Muscle layer of duodenum (tissue), 2 donors: Measurements from ENCODE around the gene SLC16A2.
"Not testable (repeated sequence)": the region's sequence is repeated elsewhere in the genome, so short reads cannot be mapped to it uniquely, and the experiment has no call there.

Experiments
- H3K27ac ChIP-seq: one replicate; pipeline ENCODE4 v1.7.0; 2013; ENCODE audit warnings: mild to moderate bottlenecking, low read length
- H3K27me3 ChIP-seq: one replicate; pipeline ENCODE4 v1.7.0; 2013; ENCODE audit warnings: low read depth, mild to moderate bottlenecking, control low read depth, low read length
- H3K36me3 ChIP-seq, 2 donors: one replicate each; pipeline ENCODE4 v1.7.0; 2013; ENCODE audit warnings: low read length in 2 of 2, control low read depth in 1 of 2, mild to moderate bottlenecking in 1 of 2; ENCODE audit not compliant: insufficient read depth in 2 of 2, control insufficient read depth in 1 of 2
- H3K4me1 ChIP-seq, 2 donors: one replicate each; pipeline ENCODE4 v1.7.0; 2013; ENCODE audit warnings: low read length in 2 of 2, mild to moderate bottlenecking in 2 of 2, control low read depth in 1 of 2, moderate library complexity in 1 of 2; ENCODE audit not compliant: insufficient read depth in 2 of 2, control insufficient read depth in 1 of 2
- H3K4me3 ChIP-seq, 2 donors: one replicate each; pipeline ENCODE4 v1.7.0; 2013; ENCODE audit warnings: low read length in 2 of 2, low read depth in 1 of 2, mild to moderate bottlenecking in 1 of 2
- H3K9me3 ChIP-seq, 2 donors: one replicate each; pipeline ENCODE4 v1.7.0; 2013; ENCODE audit warnings: low read length in 2 of 2, control low read depth in 1 of 2, mild to moderate bottlenecking in 1 of 2; ENCODE audit not compliant: control insufficient read depth in 1 of 2
- donor health status: healthy.

SLC16A2 gene

DNA sequence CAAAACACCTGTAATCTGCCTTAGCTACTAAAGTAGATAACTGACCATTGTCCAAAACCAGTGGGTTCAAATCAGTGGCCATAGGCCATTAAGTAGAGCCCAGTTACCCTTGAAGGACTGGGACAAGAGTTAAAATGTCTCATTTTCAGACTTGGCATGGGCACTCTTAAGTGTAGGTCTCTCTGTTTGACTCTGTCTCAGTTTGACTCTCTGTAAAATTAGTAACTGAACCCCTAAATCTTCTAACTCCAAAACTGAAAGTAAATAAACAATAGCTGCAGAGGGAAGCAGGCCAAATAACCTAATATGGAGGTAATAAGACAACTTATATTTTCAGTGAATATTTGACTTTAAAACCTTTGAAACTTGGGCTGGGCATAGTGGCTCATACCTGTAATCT is 89.1 kb downstream of the SLC16A2 start:
- Histone ChIP-seq H3K4me3 (no peak overlapping the region), H3K4me1 (no peaks in the 10 kb centered on the region), H3K27ac (no peak overlapping the region), H3K36me3 (no peaks in the 10 kb centered on the region), H3K9me3 (no peaks in the 10 kb centered on the region), H3K27me3 (no peaks in the 10 kb centered on the region)

GRCh38 chrX:74511704-74512103 is 90.4 kb downstream of the SLC16A2 start:
- Histone ChIP-seq H3K36me3 (no peaks in the 10 kb centered on the region), H3K4me3 (no peak overlapping the region), H3K4me1 (no peaks in the 10 kb centered on the region), H3K27ac (no peak overlapping the region), H3K9me3 (no peaks in the 10 kb centered on the region), H3K27me3 (no peaks in the 10 kb centered on the region)

DNA sequence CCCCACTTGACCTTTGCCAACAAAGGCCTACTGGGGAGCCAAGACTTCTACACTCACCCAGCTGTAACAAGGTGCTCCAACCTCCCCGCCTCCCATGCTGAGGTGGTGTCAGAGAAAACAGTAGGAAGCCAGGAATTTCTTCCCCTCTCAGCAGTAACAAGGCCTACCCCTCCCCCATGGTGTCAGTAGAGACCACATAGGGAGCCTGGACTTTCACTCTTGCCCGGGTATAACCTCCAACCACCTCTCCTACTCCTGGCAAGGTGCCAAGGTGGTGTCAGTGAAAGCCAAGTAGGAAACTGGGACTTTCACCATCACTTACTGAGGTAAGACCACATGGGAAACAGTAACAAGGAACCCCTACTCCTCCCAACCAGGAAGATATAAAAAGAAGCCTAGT is 93.1 kb downstream of the SLC16A2 start:
- no peaks in the 10 kb centered on the region for H3K4me1 ChIP-seq
- H3K4me3 ChIP-seq: no peak overlapping the region
- H3K9me3 ChIP-seq: no peaks in the 10 kb centered on the region
- H3K36me3 ChIP-seq: no peaks in the 10 kb centered on the region
- no peaks in the 10 kb centered on the region for H3K27me3 ChIP-seq
- H3K27ac ChIP-seq: no peak overlapping the region

DNA sequence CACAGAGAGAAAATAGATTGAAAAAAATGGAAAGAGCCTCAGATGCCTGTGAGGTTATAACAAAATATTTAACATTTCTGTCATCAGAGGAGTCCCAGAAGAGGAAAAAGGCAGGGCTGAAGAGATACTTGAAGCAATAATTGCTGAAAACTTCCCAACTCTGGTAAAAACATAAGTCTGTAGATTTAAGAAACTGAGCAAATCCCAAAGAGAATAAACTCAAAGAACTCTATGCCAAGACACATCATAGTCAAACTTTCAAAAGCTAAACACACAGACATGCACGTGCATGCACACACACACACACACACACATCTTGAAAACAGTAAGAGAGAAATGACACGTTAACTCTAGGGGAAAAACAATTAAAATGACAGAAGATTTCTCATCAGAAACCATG is 94.1 kb downstream of the SLC16A2 start:
- no peaks in the 10 kb centered on the region for H3K27me3 ChIP-seq
- no peak overlapping the region for H3K4me3 ChIP-seq
- no peaks in the 10 kb centered on the region for H3K36me3 ChIP-seq
- H3K4me1 ChIP-seq: no peaks in the 10 kb centered on the region
- H3K27ac ChIP-seq: no peak overlapping the region
- no peaks in the 10 kb centered on the region for H3K9me3 ChIP-seq

DNA sequence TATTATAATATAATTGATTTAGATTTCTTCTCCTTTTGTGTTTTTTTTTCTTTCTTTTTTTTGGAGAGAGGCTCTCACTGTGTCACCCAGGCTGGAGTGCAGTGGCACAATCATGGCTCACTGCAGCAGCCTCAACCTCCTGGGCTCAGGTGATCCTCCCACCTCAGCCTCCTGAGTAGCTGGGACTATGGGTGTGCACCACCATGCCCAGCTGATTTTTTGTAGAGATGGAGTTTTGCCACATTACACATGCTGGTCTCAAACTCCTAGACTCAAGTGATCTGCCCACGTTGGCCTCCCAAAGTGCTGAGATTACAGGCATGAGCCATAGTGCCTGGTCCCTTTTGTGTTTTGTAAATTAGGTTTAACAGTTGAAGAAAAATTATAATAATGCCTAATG is 94.7 kb downstream of the SLC16A2 start:
- H3K4me3 ChIP-seq, H3K36me3 ChIP-seq, H3K9me3 ChIP-seq, H3K4me1 ChIP-seq, H3K27me3 ChIP-seq, H3K27ac ChIP-seq: not testable (repeated sequence)

DNA sequence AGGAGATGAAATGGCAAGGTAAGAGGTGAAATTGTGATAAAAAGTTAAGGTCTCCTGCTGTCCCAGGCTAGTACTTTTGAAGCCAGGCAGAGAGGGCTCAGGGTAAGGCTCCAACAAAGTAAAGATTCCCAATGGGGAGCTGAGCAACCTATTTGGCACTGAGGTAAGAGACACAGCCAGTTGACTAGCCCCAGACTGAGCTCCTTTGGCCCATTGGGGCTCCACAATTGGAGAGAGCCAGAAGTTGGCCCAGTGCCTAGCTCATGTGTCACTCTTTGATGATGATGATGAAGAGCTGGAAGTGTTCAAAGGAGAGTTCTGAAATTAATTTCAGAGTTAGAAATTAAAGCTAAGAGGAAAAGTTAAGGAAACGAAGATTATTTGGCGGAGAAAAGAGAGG is 98.6 kb downstream of the SLC16A2 start:
- no peaks in the 10 kb centered on the region for H3K27me3 ChIP-seq
- H3K4me3 ChIP-seq: no peak overlapping the region
- no peaks in the 10 kb centered on the region for H3K4me1 ChIP-seq
- H3K36me3 ChIP-seq: no peaks in the 10 kb centered on the region
- no peak overlapping the region for H3K27ac ChIP-seq
- no peaks in the 10 kb centered on the region for H3K9me3 ChIP-seq

DNA sequence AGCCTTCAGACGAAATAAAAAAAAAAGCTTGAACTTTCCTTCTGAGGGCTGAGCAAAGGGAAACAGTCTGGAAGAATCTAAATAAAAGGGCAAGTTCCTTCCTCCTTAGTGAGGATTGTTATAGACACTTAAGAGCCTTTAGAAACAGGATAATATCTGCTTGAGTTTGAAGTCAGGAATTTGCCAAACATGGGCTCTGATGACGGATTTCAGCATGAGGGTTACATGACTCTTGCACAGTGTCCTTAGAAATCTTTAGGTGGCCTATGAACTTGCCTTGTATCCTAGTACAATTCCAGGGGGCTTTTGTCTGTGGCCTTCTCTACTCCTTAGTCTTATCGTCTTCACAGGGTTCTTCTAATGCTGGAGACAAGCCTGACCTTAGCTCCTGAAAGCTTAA is 99.0 kb downstream of the SLC16A2 start:
- no peaks in the 10 kb centered on the region for H3K36me3 ChIP-seq
- H3K9me3 ChIP-seq: no peaks in the 10 kb centered on the region
- H3K27ac ChIP-seq: no peak overlapping the region
- no peaks in the 10 kb centered on the region for H3K4me1 ChIP-seq
- no peak overlapping the region for H3K4me3 ChIP-seq
- no peaks in the 10 kb centered on the region for H3K27me3 ChIP-seq

GRCh38 chrX:74520896-74521295 is 99.6 kb downstream of the SLC16A2 start:
- H3K27ac ChIP-seq: no peak overlapping the region
- no peaks in the 10 kb centered on the region for H3K27me3 ChIP-seq
- H3K4me3 ChIP-seq: no peak overlapping the region
- no peaks in the 10 kb centered on the region for H3K9me3 ChIP-seq
- no peaks in the 10 kb centered on the region for H3K36me3 ChIP-seq
- no peaks in the 10 kb centered on the region for H3K4me1 ChIP-seq

DNA sequence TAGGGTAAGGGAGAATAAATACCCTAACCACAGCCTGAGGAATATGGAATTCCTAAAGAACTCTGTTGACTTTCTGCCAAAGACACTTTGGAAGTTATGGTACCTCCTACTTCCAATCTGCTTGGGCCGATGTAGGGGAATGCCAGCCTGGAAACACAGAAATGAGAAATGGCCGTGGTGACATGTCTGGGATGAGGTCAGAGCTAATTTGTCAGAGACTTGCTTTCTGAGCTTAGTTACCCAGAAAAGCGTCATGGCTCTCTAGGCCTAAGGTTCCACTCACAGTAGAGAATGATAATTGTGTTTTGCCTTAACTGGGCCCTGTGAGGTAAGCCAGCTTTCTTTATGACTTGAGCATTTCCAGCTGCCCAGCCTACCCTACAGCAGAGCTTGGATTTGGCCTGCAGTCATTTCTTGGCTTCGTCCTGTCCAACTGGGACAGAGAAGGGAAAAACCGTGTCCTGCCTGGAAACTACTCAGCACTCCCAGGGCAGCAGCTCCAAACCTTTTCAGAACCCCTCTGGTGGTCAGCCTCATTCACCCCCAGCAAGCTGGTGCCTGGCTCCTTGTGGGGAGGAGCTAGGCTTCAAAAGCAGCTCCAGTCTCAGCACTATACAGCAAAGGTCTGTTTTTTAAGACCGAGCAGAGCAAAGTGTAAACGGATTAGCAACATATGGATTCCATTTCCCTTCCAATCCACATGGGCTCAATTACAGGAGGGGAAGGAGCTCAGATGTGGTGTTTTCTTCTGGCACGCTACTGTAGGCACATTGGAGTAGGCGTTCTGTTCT is 100.9 kb downstream of the SLC16A2 start:
- Histone ChIP-seq H3K4me3 (no peak overlapping the region), H3K27ac (no peak overlapping the region), H3K4me1 (no peaks in the 10 kb centered on the region), H3K27me3 (no peaks in the 10 kb centered on the region), H3K36me3 (no peaks in the 10 kb centered on the region), H3K9me3 (no peaks in the 10 kb centered on the region)

DNA sequence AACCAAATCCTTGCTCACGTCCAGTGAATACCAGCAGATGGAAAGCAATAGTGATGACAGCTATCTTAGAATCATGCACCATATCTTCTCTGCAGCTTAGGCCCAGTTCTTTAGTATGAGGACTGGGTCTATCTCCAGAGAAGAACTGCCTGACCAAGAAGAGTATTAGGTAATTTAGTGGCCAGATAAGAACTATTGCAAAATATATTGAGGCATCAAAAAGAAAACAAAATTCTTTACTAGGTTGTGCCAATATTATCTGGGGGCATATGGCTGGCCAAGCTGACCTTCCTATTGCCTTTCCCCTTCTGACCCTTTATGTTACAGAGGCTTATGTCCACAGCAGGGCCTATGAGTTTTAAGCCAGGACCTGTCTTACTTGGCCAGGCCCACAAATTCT is 101.9 kb downstream of the SLC16A2 start:
- no peaks in the 10 kb centered on the region for H3K9me3 ChIP-seq
- H3K27ac ChIP-seq: no peak overlapping the region
- no peaks in the 10 kb centered on the region for H3K4me1 ChIP-seq
- H3K36me3 ChIP-seq: no peaks in the 10 kb centered on the region
- H3K4me3 ChIP-seq: no peak overlapping the region
- no peaks in the 10 kb centered on the region for H3K27me3 ChIP-seq

- no peaks in the 10 kb centered on the region for H3K9me3 ChIP-seq
- no peaks in the 10 kb centered on the region for H3K4me1 ChIP-seq
- no peak overlapping the region for H3K27ac ChIP-seq
- no peaks in the 10 kb centered on the region for H3K27me3 ChIP-seq
- H3K36me3 ChIP-seq: no peaks in the 10 kb centered on the region
- H3K4me3 ChIP-seq: no peak overlapping the region
Measured at GRCh38 chrX:74523870-74524735, 102.8 kb downstream of the SLC16A2 start.
